A549 (cell line): ENCODE results near the gene NPSR1.

Source experiments
- BCL3 ChIP-seq: fragments of >200 bp; sonication (Bioruptor Twin); formaldehyde crosslinking; IDR thresholded peaks from 3 replicates; pipeline ENCODE4 v1.6.1; 2016
- CHD2 ChIP-seq: fragments of 150-350 bp; IDR thresholded peaks from 2 replicates; pipeline ENCODE4 v1.6.1; 2014; ENCODE audit warnings: low read length; ENCODE audit not compliant: partially characterized antibody
- CTCF ChIP-seq: fragments of >200 bp; sonication (Bioruptor Twin); formaldehyde crosslinking; IDR thresholded peaks from 3 replicates; pipeline ENCODE4 v1.5.1; 2016
- JUN ChIP-seq, 2 experiments: fragments of >200 bp; sonication (Bioruptor Twin); formaldehyde crosslinking; IDR thresholded peaks; 2 replicates in 1 of 2; 3 replicates in 1 of 2; pipeline ENCODE4 v1.6.1; 2016 to 2017
- KDM1A ChIP-seq: fragments of 200-600 bp; sonication (generic); IDR thresholded peaks from 2 replicates; pipeline ENCODE4 v1.6.1; 2016; ENCODE audit warnings: low read depth, mild to moderate bottlenecking
- RAD21 ChIP-seq, 2 experiments: fragments of >200 bp in 1 of 2; sonication (Bioruptor Twin) in 1 of 2; formaldehyde crosslinking in 1 of 2; IDR thresholded peaks in 1 of 2; conservative IDR thresholded peaks in 1 of 2; 2 replicates in 1 of 2; 3 replicates in 1 of 2; pipeline ENCODE4 v1.6.1; 2012 to 2018; ENCODE audit warnings: inconsistent platforms in 1 of 2
- RFX5 ChIP-seq: fragments of 450-650 bp; IDR thresholded peaks from 2 replicates; pipeline ENCODE4 v1.7.1; 2014; ENCODE audit warnings: antibody characterized with exemption, mild to moderate bottlenecking, moderate library complexity
- TFCP2L1 ChIP-seq: fragments of 250-450 bp; sonication (Bioruptor Pico); IDR thresholded peaks from 2 replicates; pipeline ENCODE4 v1.5.0; 2021; ENCODE audit warnings: mild to moderate bottlenecking
- TF ChIP-seq, protein P1 (sequence below): fragments of 150-350 bp; IDR thresholded peaks from 2 replicates; pipeline ENCODE4 v1.6.1; 2014; ENCODE audit warnings: low read depth, mild to moderate bottlenecking, low read length

DNA sequence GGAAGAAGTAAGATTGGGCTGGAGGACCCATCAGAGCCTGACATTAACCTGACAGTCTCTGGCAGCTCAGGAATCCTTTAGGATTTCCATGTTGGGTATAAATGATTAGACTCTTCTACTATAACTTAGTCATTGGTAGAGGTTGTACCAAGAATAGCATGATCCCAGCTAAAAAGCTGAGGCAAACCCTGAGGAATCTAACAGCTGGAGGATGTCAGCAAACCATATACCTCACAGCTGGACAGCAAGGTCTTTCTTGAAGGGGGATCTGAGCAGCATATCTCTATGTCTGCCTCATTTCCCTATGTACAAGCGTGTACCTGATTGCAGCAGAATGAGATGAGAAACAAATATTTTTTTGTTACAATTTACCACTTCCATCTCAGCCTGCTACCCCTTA is 103.2 kb downstream of the NPSR1 start:
- TF ChIP-seq CTCF (no peak), RFX5 (no peak), RAD21 (conservative IDR thresholded peaks at IDR 0.05 in 1 of 2, IDR thresholded peaks at IDR 0.05 in 1 of 2) (no peak), CHD2 (no peak), BCL3 (no peak), TFCP2L1 (CRISPR knock-in tag) (no peak), JUN (IDR thresholded peaks at IDR 0.05) (no peak), KDM1A (no peak)
- TF ChIP-seq, protein P1, sequence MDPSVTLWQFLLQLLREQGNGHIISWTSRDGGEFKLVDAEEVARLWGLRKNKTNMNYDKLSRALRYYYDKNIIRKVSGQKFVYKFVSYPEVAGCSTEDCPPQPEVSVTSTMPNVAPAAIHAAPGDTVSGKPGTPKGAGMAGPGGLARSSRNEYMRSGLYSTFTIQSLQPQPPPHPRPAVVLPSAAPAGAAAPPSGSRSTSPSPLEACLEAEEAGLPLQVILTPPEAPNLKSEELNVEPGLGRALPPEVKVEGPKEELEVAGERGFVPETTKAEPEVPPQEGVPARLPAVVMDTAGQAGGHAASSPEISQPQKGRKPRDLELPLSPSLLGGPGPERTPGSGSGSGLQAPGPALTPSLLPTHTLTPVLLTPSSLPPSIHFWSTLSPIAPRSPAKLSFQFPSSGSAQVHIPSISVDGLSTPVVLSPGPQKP: no peak
